GM12865 (cell line): ENCODE results near the gene ABCB7.

ENCODE experiments used
- DNase-seq: peaks from one replicate; pipeline ENCODE4 v3.0.0; 2010; ENCODE audit warnings: low read depth
- H3K4me3 ChIP-seq: 2 replicates; pipeline ENCODE4 v1.5.1; 2011; ENCODE audit warnings: mild to moderate bottlenecking, low read depth, low read length, control low read depth
- TF ChIP-seq, protein P1 (sequence below): IDR thresholded peaks from 2 replicates; pipeline ENCODE4 v1.5.1; 2011; ENCODE audit warnings: low read length, control low read depth, low read depth, inconsistent platforms; ENCODE audit not compliant: insufficient read depth; ENCODE audit errors: missing control alignments

Gene ABCB7

GRCh38 chrX:75086731-75087195 is 69.3 kb downstream of the ABCB7 start:
- no peak for DNase-seq
- TF ChIP-seq, protein P1, sequence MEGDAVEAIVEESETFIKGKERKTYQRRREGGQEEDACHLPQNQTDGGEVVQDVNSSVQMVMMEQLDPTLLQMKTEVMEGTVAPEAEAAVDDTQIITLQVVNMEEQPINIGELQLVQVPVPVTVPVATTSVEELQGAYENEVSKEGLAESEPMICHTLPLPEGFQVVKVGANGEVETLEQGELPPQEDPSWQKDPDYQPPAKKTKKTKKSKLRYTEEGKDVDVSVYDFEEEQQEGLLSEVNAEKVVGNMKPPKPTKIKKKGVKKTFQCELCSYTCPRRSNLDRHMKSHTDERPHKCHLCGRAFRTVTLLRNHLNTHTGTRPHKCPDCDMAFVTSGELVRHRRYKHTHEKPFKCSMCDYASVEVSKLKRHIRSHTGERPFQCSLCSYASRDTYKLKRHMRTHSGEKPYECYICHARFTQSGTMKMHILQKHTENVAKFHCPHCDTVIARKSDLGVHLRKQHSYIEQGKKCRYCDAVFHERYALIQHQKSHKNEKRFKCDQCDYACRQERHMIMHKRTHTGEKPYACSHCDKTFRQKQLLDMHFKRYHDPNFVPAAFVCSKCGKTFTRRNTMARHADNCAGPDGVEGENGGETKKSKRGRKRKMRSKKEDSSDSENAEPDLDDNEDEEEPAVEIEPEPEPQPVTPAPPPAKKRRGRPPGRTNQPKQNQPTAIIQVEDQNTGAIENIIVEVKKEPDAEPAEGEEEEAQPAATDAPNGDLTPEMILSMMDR, result no peak
- H3K4me3 ChIP-seq, result no peak overlapping the region

GRCh38 chrX:75084757-75085156 is 71.3 kb downstream of the ABCB7 start:
- TF ChIP-seq, protein P1, result no peak
- DNase-seq, result no peak
- H3K4me3 ChIP-seq, result no peak overlapping the region

DNA sequence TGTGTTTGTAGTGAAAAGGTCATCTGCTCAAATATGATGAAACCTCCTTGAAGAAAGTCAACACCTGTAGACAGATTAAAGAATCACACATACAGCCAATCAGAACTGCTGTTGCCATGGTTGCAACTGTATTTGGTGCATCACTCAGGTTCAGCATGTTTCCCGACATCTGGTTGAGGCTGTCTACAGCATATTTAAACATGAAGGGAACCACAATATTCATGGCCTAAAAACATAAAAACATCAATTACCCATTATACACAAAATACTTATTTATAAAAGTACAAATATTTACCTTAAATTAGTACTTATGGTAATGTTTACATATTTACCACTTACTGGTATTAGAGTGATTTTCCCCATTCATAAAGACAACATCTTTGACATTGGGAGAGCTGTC is 79.7 kb downstream of the ABCB7 start:
- TF ChIP-seq, protein P1, result no peak
- no peak overlapping the region for H3K4me3 ChIP-seq
- DNase-seq, result no peak

GRCh38 chrX:75074475-75074874 is 81.6 kb downstream of the ABCB7 start:
- H3K4me3 ChIP-seq, result no peak overlapping the region
- TF ChIP-seq, protein P1, result no peak
- DNase-seq, result no peak

- TF ChIP-seq, protein P1, result no peak
- H3K4me3 ChIP-seq, result no peak overlapping the region
- no peak for DNase-seq
These were observed 84.7 kb downstream of the ABCB7 start for GRCh38 chrX:75071334-75071733.

DNA sequence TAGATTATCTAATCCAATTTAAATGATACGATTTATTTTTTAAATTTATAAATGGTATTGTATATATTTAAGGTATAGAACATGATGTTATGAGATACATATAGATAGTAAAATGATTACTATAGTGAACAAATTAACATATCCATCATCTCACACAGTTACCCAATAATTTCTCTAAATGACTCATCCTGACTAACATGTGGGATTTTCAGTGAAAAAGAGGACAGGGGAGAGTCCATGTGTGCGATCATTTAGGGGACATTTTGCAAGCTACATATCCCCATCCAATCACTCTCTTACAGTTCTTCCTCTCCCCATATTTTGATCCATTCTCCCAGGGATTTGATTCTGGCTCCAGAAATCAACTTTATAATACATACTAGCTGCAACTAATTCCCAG is 88.2 kb downstream of the ABCB7 start:
- H3K4me3 ChIP-seq, result no peak overlapping the region
- DNase-seq, result peak; percentile 0
- TF ChIP-seq, protein P1, result no peak

DNA sequence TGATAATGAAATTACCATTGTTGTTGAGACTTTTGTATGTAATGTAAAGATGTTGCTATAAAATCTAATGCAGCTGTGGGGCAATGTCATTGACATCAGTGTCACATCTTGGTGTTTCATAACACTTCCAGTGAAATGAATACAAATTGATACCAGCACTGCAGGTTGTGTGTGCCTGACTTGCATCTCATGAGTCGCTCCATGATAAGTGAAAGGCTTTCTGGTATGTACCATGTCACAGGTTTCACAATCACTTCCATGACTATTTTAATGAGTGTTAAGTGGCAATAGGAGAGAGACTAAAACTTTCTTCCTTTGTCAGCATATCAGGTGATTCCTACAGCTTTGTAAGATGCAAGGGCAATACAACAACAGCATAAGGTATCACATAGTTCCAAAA is 94.4 kb downstream of the ABCB7 start:
- DNase-seq, result no peak
- TF ChIP-seq, protein P1, result no peak
- H3K4me3 ChIP-seq, result no peak overlapping the region
